ENCODE results near the gene SRSF9.

Gene SRSF9

DNA sequence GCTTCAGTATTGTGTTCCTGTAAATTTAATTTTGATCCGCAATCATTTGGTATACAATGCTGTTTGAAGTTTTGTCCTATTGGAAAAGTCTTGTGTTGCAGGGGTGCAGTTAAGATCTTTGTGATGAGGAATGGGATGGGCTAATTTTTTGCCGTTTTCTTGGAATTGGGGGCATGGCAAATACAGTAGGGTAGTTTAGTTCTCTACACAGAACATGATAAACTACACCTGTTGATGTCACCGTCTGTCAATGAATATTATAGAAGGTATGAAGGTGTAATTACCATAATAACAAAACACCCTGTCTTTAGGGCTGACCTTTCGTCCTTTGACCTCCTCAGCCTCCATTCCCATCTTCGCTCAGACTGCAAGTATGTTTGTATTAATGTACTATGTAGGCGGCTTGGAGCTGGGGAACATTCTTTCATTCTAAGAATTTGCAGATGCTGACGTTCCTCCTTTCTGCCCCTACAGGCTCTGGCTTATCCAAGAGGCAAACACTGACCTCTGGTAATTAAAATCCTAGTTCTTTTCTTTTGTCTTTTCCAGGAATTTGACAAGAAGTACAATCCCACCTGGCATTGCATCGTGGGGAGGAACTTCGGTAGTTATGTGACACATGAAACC, 28.1 kb upstream of the SRSF9 start:
- no peaks in the 10 kb centered on the region for H3K4me1 ChIP-seq (ENCODE audit: control insufficient read depth, insufficient read depth, low read depth, low read length)

DNA sequence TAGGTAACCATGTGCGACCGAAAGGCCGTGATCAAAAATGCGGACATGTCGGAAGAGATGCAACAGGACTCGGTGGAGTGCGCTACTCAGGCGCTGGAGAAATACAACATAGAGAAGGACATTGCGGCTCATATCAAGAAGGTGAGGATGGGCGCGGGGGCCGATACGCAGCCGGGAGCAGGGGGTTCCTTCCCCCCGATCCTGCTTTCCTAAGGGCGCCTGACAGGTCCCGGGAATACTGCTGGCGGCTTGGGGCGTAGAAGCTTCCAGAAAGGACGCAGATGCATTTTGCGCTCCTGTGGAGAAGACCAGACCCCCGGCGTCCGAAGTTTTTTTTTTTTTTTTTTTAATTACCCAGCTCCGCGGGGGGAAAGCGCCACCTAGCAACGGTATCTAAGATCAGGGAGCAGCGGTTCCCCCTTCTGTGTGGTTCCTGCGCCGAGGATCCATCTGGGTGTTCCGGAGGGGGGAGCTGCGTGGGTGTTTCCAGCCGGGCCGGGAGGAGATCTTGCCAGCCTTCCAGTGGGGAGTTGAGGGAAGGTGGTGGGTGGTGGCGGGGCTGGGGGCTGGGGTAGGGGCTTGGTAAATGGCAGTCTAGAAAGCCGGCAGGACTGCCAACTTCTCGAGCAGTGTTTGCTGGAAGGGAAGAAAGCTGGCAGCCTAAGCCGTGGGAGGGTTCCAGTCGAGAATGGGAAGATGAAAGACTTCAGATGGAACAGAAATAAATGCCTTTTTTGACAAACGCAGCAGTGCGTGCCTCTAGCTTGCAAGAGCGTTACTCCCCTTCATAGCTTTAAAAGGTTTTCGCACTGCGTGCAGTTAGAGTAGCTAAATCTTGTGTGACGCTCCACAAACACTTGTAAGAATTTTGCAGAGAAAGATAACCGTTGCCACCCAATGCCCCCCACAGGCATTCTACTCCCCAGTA, 27.1 kb upstream of the SRSF9 start:
- under 1% methylated on average over 43 of the region's 47 CpGs for WGBS
- peak; percentile 63 for DNase-seq

More for the DNA sequence above, 28.1 kb upstream of the SRSF9 start:
- Histone ChIP-seq H2BK12ac (ENCODE audit: low read length in 2 of 2) (no peak overlapping the region), H2AFZ (ENCODE audit: low read depth, low read length) (no peak overlapping the region), H3K9me3 (ENCODE audit: control insufficient read depth, low read length) (no peaks in the 10 kb centered on the region), H3K4me3 (ENCODE audit: insufficient read depth in 1 of 2, low read depth in 1 of 2, low read length in 2 of 2) (peak overlapping the region in 1 of 2 experiments; percentile 96), H3K79me1 (replicated peaks; ENCODE audit: low read length, poor library complexity, severe bottlenecking) (peaks cover 11% of the 10 kb centered on the region), H2BK120ac (ENCODE audit: low read depth, low read length) (no peak overlapping the region), H4K91ac (ENCODE audit: low read length) (no peak overlapping the region), H2BK5ac (ENCODE audit: low read depth, low read length, poor library complexity, severe bottlenecking) (no peak overlapping the region), H2AK5ac (ENCODE audit: low read length, severe bottlenecking) (no peak overlapping the region), H3K4ac (ENCODE audit: low read depth in 1 of 2, low read length in 2 of 2) (no peak overlapping the region), H2BK15ac (ENCODE audit: low read depth, poor library complexity, severe bottlenecking) (no peak overlapping the region), H3K18ac (ENCODE audit: low read depth in 1 of 2, low read length in 2 of 2) (no peak overlapping the region), H4K8ac (ENCODE audit: low read length) (no peak overlapping the region), H3K27me3 (ENCODE audit: control insufficient read depth in 1 of 2, insufficient read depth in 1 of 2, low read length in 2 of 2) (no peaks in the 10 kb centered on the region), H3K23ac (ENCODE audit: low read length in 2 of 2) (no peak overlapping the region), H3K14ac (ENCODE audit: low read length in 2 of 2) (no peak overlapping the region), H3K36me3 (ENCODE audit: control insufficient read depth in 1 of 2, insufficient read depth in 2 of 2, low read depth in 1 of 2, low read length in 2 of 2) (peaks cover 5 to 34% of the 10 kb centered on the region in 2 experiments), H3K4me2 (ENCODE audit: low read length, poor library complexity, severe bottlenecking) (peak overlapping the region; percentile 77), H3K9ac (ENCODE audit: low read length) (peak overlapping the region; percentile 97), H3K27ac (ENCODE audit: low read length, poor library complexity, severe bottlenecking) (no peak overlapping the region)
- no peak for DNase-seq
- WGBS: 70% methylated on average over 6 of the region's 9 CpGs

DNA sequence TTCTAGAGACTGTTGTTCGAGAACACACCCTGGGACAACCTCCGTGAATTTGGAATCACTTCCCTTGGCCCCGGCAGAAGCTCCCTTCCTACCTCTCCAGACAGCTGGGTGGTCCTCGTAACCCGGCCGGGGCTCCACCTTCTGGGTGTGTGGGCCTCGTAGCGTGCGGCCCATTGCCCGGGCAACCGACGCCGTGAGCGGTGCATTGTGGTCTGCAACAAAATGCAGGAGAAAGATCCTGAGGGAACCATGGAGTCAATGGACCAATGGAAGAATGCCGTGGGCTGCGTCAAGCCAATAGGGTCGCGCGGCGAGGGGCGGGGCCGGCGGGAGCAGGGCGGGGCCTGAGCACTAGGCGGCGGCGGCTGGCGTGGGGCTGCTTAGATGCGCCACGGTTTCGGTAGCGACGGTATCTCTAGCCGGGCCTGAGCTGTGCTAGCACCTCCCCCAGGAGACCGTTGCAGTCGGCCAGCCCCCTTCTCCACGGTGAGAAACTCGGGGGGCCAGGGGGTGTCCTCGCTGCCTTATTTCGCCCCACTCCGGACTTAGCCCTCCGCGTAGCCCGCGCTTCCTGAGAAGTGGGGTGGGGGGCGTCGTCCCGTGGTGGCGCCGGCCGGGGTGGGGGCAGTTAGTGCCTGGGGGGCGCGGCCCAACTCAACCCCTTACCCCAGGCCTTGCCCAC, 26.3 kb upstream of the SRSF9 start, which contains the start of gene DYNLL1:
Gene DYNLL1 (plus strand): TSS at position 383 of the 682 bp plus-strand sequence. CDS start 309 bp downstream, outside the sequence.
- Histone ChIP-seq H3K27me3 (ENCODE audit: control insufficient read depth in 1 of 2, insufficient read depth in 1 of 2, low read length in 2 of 2) (no peaks in the 10 kb centered on the region), H3K4me1 (ENCODE audit: control insufficient read depth, insufficient read depth, low read depth, low read length) (no peaks in the 10 kb centered on the region), H3K36me3 (ENCODE audit: control insufficient read depth in 1 of 2, insufficient read depth in 2 of 2, low read depth in 1 of 2, low read length in 2 of 2) (peaks cover 8 to 39% of the 10 kb centered on the region in 2 experiments), H3K18ac (ENCODE audit: low read depth in 1 of 2, low read length in 2 of 2) (peak within 1 kb of the TSS in 1 of 2 experiments; percentile 93), H3K79me1 (replicated peaks; ENCODE audit: low read length, poor library complexity, severe bottlenecking) (peaks cover 19% of the 10 kb centered on the region), H4K91ac (ENCODE audit: low read length) (no peak within 1 kb of the TSS), H2AFZ (ENCODE audit: low read depth, low read length) (peak within 1 kb of the TSS; percentile 49), H3K4me2 (ENCODE audit: low read length, poor library complexity, severe bottlenecking) (peak within 1 kb of the TSS; percentile 78), H3K4ac (ENCODE audit: low read depth in 1 of 2, low read length in 2 of 2) (peak within 1 kb of the TSS in 1 of 2 experiments; percentile 82), H3K9me3 (ENCODE audit: control insufficient read depth, low read length) (no peaks in the 10 kb centered on the region), H3K23ac (ENCODE audit: low read length in 2 of 2) (peak within 1 kb of the TSS in 1 of 2 experiments; percentile 94), H4K8ac (ENCODE audit: low read length) (no peak within 1 kb of the TSS), H2BK5ac (ENCODE audit: low read depth, low read length, poor library complexity, severe bottlenecking) (no peak within 1 kb of the TSS), H2AK5ac (ENCODE audit: low read length, severe bottlenecking) (no peak within 1 kb of the TSS), H3K14ac (ENCODE audit: low read length in 2 of 2) (peak within 1 kb of the TSS in 1 of 2 experiments; percentile 96), H2BK120ac (ENCODE audit: low read depth, low read length) (peak within 1 kb of the TSS; percentile 13), H2BK15ac (ENCODE audit: low read depth, poor library complexity, severe bottlenecking) (no peak within 1 kb of the TSS), H3K4me3 (ENCODE audit: insufficient read depth in 1 of 2, low read depth in 1 of 2, low read length in 2 of 2) (peak within 1 kb of the TSS; percentile 91 to 96), H2BK12ac (ENCODE audit: low read length in 2 of 2) (no peak within 1 kb of the TSS), H3K27ac (ENCODE audit: low read length, poor library complexity, severe bottlenecking) (peak within 1 kb of the TSS; percentile 54), H3K9ac (ENCODE audit: low read length) (peak within 1 kb of the TSS; percentile 97)
- DNase-seq: peak; percentile 97
- 3% methylated on average over 36 of the region's 53 CpGs for WGBS

More for the DNA sequence above, 27.1 kb upstream of the SRSF9 start:
- Histone ChIP-seq H3K36me3 (ENCODE audit: control insufficient read depth in 1 of 2, insufficient read depth in 2 of 2, low read depth in 1 of 2, low read length in 2 of 2) (peaks cover 6 to 33% of the 10 kb centered on the region in 2 experiments), H2BK12ac (ENCODE audit: low read length in 2 of 2) (no peak overlapping the region), H4K91ac (ENCODE audit: low read length) (no peak overlapping the region), H3K4me1 (ENCODE audit: control insufficient read depth, insufficient read depth, low read depth, low read length) (no peaks in the 10 kb centered on the region), H3K27ac (ENCODE audit: low read length, poor library complexity, severe bottlenecking) (peak overlapping the region; percentile 54), H2BK5ac (ENCODE audit: low read depth, low read length, poor library complexity, severe bottlenecking) (no peak overlapping the region), H3K4ac (ENCODE audit: low read depth in 1 of 2, low read length in 2 of 2) (peak overlapping the region in 1 of 2 experiments; percentile 75), H3K23ac (ENCODE audit: low read length in 2 of 2) (peak overlapping the region in 1 of 2 experiments; percentile 83), H2AK5ac (ENCODE audit: low read length, severe bottlenecking) (no peak overlapping the region), H2BK15ac (ENCODE audit: low read depth, poor library complexity, severe bottlenecking) (no peak overlapping the region), H3K79me1 (replicated peaks; ENCODE audit: low read length, poor library complexity, severe bottlenecking) (peaks cover 11% of the 10 kb centered on the region), H3K18ac (ENCODE audit: low read depth in 1 of 2, low read length in 2 of 2) (peak overlapping the region in 1 of 2 experiments; percentile 93), H4K8ac (ENCODE audit: low read length) (no peak overlapping the region), H3K9ac (ENCODE audit: low read length) (peak overlapping the region; percentile 97), H3K4me2 (ENCODE audit: low read length, poor library complexity, severe bottlenecking) (peak overlapping the region; percentile 77), H3K9me3 (ENCODE audit: control insufficient read depth, low read length) (no peaks in the 10 kb centered on the region), H3K4me3 (ENCODE audit: insufficient read depth in 1 of 2, low read depth in 1 of 2, low read length in 2 of 2) (peak overlapping the region; percentile 91 to 96), H2BK120ac (ENCODE audit: low read depth, low read length) (no peak overlapping the region), H3K27me3 (ENCODE audit: control insufficient read depth in 1 of 2, insufficient read depth in 1 of 2, low read length in 2 of 2) (no peaks in the 10 kb centered on the region), H2AFZ (ENCODE audit: low read depth, low read length) (no peak overlapping the region), H3K14ac (ENCODE audit: low read length in 2 of 2) (peak overlapping the region in 1 of 2 experiments; percentile 96)
